ENCODE data around the gene FSCN2. TPM values are rescaled to one million over a fixed set of nuclear protein-coding genes. Genes with fewer than 3 reads are reported as not detected.

The FSCN2 gene
- total RNA-seq, 4 donors from 2014 or later: 0.20 to 0.46 TPM; not detected in 2

DNA sequence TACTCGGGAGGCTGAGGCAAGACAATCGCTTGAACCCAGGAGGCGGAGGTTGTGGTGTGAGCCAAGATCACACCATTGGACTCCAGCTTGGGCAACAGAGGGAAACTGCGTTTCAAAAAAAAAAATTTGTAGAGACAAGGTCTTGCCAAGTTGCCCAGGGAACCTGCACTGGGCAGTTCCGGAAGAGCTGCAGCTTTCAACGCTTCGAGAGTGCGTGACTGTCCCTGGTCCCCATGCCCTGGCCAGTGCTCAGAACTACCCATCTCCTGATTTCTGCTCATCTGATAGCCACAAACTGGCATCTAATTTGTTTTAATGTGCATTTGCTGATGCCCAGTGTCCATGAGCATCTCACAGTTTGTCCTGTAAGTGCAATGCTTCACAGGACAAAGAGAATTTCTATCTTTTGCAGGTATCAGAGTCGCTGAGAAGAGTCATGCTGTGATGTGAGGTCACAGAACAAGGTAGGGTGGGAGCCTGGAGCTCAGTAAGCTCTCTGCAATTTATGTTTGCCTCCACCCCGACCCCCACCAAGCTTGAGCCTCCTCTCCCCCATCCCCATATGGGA lies 19.5 kb upstream of the FSCN2 start:
- Histone ChIP-seq H3K9me3 (no peaks in the 10 kb centered on the region), H3K4me1 (peaks cover 15 to 23% of the 10 kb centered on the region in 2 donors), H3K4me3 (peak overlapping the region; percentile 81 to 95 (median 89)), H3K27ac (peak overlapping the region; percentile 86 to 100 (median 96)), H3K36me3 (peaks cover 0 to 30% of the 10 kb centered on the region in 2 donors), H3K27me3 (no peaks in the 10 kb centered on the region)
- DNase-seq: no peak
- TF ChIP-seq, protein P1, sequence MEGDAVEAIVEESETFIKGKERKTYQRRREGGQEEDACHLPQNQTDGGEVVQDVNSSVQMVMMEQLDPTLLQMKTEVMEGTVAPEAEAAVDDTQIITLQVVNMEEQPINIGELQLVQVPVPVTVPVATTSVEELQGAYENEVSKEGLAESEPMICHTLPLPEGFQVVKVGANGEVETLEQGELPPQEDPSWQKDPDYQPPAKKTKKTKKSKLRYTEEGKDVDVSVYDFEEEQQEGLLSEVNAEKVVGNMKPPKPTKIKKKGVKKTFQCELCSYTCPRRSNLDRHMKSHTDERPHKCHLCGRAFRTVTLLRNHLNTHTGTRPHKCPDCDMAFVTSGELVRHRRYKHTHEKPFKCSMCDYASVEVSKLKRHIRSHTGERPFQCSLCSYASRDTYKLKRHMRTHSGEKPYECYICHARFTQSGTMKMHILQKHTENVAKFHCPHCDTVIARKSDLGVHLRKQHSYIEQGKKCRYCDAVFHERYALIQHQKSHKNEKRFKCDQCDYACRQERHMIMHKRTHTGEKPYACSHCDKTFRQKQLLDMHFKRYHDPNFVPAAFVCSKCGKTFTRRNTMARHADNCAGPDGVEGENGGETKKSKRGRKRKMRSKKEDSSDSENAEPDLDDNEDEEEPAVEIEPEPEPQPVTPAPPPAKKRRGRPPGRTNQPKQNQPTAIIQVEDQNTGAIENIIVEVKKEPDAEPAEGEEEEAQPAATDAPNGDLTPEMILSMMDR (IDR thresholded peaks at IDR 0.05 in 4 of 5, conservative IDR thresholded peaks at IDR 0.05 in 1 of 5): no peak
- TF ChIP-seq POLR2A (IDR thresholded peaks at IDR 0.05): no peak
- intact Hi-C loops (cut with DNase I; ENCODE audit: low total_unique reads) (no loop called here), in situ Hi-C loops (cut with MboI; ENCODE audit: low sequenced_read_pairs in 4 of 4) (no loop called here)
- ATAC-seq: no peak

DNA sequence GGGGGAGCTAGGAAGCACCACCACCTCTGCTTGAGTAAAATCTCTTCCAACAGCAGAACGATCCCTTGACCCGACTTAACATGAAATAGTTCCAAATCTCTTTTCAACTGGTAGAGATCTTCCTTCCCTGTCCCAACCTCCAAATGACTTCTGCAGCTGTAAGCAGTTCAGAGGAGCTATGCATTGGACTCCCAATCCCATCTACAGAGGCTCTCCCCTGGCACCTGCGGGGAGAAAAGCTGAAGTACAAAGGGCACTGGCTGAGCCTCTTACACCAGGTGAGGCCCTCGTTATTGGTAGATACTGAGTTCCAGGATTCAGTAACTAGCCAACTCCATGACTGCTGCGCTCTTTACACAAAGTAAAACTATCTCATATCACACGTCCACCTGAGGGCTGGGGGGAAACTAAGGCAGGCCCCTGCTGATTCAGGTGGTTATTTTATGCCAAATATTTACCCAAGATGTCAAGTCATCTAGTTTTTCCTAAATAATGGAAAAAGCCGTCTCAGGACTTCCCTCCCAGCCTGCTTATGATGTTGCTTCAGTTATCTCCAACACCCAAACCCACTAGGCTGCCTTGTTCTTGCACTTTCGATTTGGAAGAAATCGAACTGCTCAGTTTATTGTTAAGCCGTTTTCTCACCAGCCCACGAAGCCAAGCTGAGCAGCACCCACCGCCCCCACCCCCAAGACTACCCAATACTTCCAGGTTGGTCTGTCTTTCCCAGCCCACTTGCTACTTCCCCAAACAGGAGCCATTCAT lies 18.8 kb upstream of the FSCN2 start:
- H3K36me3 ChIP-seq: peaks cover 0 to 30% of the 10 kb centered on the region in 2 donors
- peak overlapping the region; percentile 86 to 100 (median 96) for H3K27ac ChIP-seq
- DNase-seq (no peak), ATAC-seq (no peak)
- no peaks in the 10 kb centered on the region for H3K9me3 ChIP-seq
- in situ Hi-C loops (cut with MboI; ENCODE audit: low sequenced_read_pairs in 4 of 4): no loop called here
- intact Hi-C loops (cut with DNase I; ENCODE audit: low total_unique reads): no loop called here
- no peak for TF ChIP-seq POLR2A (IDR thresholded peaks at IDR 0.05)
- TF ChIP-seq, protein P1 (IDR thresholded peaks at IDR 0.05 in 4 of 5, conservative IDR thresholded peaks at IDR 0.05 in 1 of 5): no peak
- H3K4me1 ChIP-seq: peaks cover 15 to 23% of the 10 kb centered on the region in 2 donors
- peak overlapping the region; percentile 81 to 95 (median 89) for H3K4me3 ChIP-seq
- no peaks in the 10 kb centered on the region for H3K27me3 ChIP-seq

DNA sequence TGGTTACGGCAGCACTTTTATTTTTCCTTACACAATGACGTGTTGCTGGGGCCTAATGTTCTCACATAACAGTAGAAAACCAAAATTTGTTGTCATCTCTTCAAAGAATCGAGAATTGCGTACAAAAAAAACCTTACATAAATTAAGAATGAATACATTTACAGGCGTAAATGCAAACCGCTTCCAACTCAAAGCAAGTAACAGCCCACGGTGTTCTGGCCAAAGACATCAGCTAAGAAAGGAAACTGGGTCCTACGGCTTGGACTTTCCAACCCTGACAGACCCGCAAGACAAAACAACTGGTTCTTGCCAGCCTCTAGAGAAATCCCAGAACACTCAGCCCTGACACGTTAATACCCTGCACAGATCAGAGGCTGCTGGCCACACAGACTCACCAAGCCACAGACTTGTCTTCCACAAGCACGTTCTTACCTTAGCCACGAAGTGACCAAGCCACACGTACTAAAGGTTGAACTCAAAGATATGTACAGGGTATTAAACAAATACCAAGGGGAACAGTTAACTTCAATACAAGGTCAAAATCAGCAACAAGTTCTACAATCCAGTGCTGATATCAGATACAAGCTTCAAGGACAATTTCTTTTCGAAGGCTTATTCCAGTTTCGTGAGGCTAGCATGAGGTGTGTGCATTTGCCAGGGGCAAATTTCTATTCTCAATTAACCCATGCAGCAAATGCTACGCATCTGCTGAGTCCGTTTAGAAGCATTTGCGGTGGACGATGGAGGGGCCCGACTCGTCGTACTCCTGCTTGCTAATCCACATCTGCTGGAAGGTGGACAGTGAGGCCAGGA lies 18.0 kb upstream of the FSCN2 start:
- Histone ChIP-seq H3K9me3 (no peaks in the 10 kb centered on the region), H3K27me3 (no peaks in the 10 kb centered on the region), H3K4me3 (peak overlapping the region; percentile 81 to 95 (median 89)), H3K4me1 (peaks cover 15 to 23% of the 10 kb centered on the region in 2 donors), H3K27ac (peak overlapping the region; percentile 86 to 100 (median 96)), H3K36me3 (peaks cover 0 to 30% of the 10 kb centered on the region in 2 donors)
- ATAC-seq (no peak), DNase-seq (no peak)
- intact Hi-C loops (cut with DNase I; ENCODE audit: low total_unique reads) (loop anchor here (5.0 kb wide), 1 partner anchor 42 kb away; the partner anchor contains the start of gene FAAP100), in situ Hi-C loops (cut with MboI; ENCODE audit: low sequenced_read_pairs in 4 of 4) (no loop called here)
- TF ChIP-seq, protein P1 (IDR thresholded peaks at IDR 0.05 in 4 of 5, conservative IDR thresholded peaks at IDR 0.05 in 1 of 5): no peak
- TF ChIP-seq POLR2A (IDR thresholded peaks at IDR 0.05): no peak

DNA sequence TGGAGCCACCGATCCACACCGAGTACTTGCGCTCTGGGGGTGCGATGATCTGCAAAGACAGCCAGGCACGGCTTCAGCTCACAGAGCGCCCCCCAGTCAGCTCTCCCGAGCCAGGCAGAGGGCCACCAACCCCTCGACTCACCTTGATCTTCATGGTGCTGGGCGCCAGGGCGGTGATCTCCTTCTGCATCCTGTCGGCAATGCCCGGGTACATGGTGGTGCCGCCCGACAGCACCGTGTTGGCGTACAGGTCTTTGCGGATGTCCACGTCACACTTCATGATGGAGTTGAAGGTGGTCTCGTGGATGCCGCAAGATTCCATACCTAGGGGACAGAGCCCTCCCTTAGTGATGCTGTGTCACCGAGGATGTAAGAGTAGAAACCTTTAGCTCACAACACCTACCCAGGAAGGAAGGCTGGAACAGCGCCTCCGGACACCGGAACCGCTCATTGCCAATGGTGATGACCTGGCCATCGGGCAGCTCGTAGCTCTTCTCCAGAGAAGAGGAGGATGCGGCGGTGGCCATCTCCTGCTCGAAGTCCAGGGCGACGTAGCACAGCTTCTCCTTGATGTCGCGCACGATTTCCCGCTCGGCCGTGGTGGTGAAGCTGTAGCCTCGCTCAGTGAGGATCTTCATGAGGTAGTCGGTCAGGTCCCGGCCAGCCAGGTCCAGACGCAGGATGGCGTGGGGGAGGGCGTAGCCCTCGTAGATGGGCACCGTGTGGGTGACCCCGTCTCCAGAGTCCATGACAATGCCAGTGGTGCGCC lies 17.2 kb upstream of the FSCN2 start:
- ATAC-seq (no peak), DNase-seq (no peak)
- Histone ChIP-seq H3K36me3 (peaks cover 0 to 30% of the 10 kb centered on the region in 2 donors), H3K9me3 (no peaks in the 10 kb centered on the region), H3K27ac (peak overlapping the region; percentile 86 to 100 (median 96)), H3K4me1 (peaks cover 22 to 31% of the 10 kb centered on the region in 2 donors), H3K4me3 (peak overlapping the region; percentile 81 to 95 (median 89)), H3K27me3 (no peaks in the 10 kb centered on the region)
- intact Hi-C loops (cut with DNase I; ENCODE audit: low total_unique reads) (loop anchor here (5.0 kb wide), 1 partner anchor 41 kb away; the partner anchor contains the start of gene FAAP100), in situ Hi-C loops (cut with MboI; ENCODE audit: low sequenced_read_pairs in 4 of 4) (no loop called here)
- TF ChIP-seq, protein P1 (IDR thresholded peaks at IDR 0.05 in 4 of 5, conservative IDR thresholded peaks at IDR 0.05 in 1 of 5): no peak
- no peak for TF ChIP-seq POLR2A (IDR thresholded peaks at IDR 0.05)
